ENCODE results near the gene PLXND1.

The PLXND1 gene

GRCh38 chr3:129626744-129627349, 20.4 kb upstream of the PLXND1 start:
- DNase-seq: peak; percentile 75

- DNase-seq: no peak
These were observed 18.8 kb upstream of the PLXND1 start for GRCh38 chr3:129625072-129625874.

GRCh38 chr3:129624347-129625071, 18.0 kb upstream of the PLXND1 start:
- peak; percentile 35 for DNase-seq

GRCh38 chr3:129623447-129624118, 17.1 kb upstream of the PLXND1 start:
- no peak for DNase-seq

- DNase-seq: no peak
These were observed 16.5 kb upstream of the PLXND1 start for GRCh38 chr3:129622933-129623332.

- DNase-seq: no peak
These were observed 15.9 kb upstream of the PLXND1 start for GRCh38 chr3:129622226-129622874.

GRCh38 chr3:129621626-129622225, 15.2 kb upstream of the PLXND1 start:
- DNase-seq: no peak

- DNase-seq: no peak
These were observed 14.5 kb upstream of the PLXND1 start for GRCh38 chr3:129620828-129621559.

GRCh38 chr3:129619726-129620162, 13.3 kb upstream of the PLXND1 start:
- no peak for DNase-seq

- no peak for DNase-seq
These were observed 12.6 kb upstream of the PLXND1 start for GRCh38 chr3:129618901-129619671.

- DNase-seq: no peak
These were observed 11.8 kb upstream of the PLXND1 start for GRCh38 chr3:129618186-129618820.

- DNase-seq: no peak
These were observed 11.1 kb upstream of the PLXND1 start for GRCh38 chr3:129617381-129618185.

GRCh38 chr3:129616713-129617112, 10.2 kb upstream of the PLXND1 start:
- peak; percentile 16 for DNase-seq

GRCh38 chr3:129616291-129616690, 9.8 kb upstream of the PLXND1 start:
- no peak for DNase-seq

GRCh38 chr3:129615751-129616281, 9.3 kb upstream of the PLXND1 start:
- DNase-seq: no peak

GRCh38 chr3:129614927-129615363, 8.5 kb upstream of the PLXND1 start:
- DNase-seq: no peak

- no peak for DNase-seq
These were observed 8.0 kb upstream of the PLXND1 start for GRCh38 chr3:129614435-129614834.

- DNase-seq: no peak
These were observed 6.9 kb upstream of the PLXND1 start for GRCh38 chr3:129613367-129613740.

All from fibroblast of upper back skin (primary cell).